ENCODE data around the gene DPAGT1. TPM values are rescaled to one million over a fixed set of nuclear protein-coding genes. Genes with fewer than 3 reads are reported as not detected.
"Not testable (repeated sequence)": the region's sequence is repeated elsewhere in the genome, so short reads cannot be mapped to it uniquely, and the experiment has no call there.

Gene DPAGT1
- total RNA-seq, 1 donor from 2014 or later = 48.8 TPM

DNA sequence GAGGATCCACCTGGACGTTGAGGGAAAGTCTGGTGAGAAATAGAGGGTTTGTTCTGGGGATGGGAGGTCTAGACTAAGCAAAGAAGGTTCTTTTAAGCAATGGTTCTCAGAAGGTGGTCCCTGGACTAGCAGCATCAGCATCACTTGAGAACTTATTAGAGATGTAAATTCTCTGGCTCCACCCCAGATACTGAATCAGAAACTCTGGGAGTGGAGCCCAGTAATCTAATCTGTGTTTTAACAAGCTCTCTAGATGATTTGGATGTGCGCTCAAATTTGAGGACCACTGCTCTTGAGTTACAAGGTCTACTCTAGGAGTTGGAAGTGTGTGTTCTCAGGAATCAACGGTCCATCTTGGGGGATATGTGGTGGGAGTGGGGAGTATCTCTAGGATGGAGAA, 43.9 kb upstream of the DPAGT1 start:
- Mint-ChIP-seq H3K27me3 (ENCODE audit: low read depth) (peaks cover 59% of the 10 kb centered on the region), H3K9me3 (no peaks in the 10 kb centered on the region), H3K27ac (ENCODE audit: unreplicated experiment) (no peak overlapping the region), H3K4me1 (peaks cover 12% of the 10 kb centered on the region), H3K36me3 (ENCODE audit: low read depth) (no peaks in the 10 kb centered on the region), H3K4me3 (no peak overlapping the region)
- no peak for DNase-seq (ENCODE audit: low read depth, low spot score)
- TF ChIP-seq, protein P1, sequence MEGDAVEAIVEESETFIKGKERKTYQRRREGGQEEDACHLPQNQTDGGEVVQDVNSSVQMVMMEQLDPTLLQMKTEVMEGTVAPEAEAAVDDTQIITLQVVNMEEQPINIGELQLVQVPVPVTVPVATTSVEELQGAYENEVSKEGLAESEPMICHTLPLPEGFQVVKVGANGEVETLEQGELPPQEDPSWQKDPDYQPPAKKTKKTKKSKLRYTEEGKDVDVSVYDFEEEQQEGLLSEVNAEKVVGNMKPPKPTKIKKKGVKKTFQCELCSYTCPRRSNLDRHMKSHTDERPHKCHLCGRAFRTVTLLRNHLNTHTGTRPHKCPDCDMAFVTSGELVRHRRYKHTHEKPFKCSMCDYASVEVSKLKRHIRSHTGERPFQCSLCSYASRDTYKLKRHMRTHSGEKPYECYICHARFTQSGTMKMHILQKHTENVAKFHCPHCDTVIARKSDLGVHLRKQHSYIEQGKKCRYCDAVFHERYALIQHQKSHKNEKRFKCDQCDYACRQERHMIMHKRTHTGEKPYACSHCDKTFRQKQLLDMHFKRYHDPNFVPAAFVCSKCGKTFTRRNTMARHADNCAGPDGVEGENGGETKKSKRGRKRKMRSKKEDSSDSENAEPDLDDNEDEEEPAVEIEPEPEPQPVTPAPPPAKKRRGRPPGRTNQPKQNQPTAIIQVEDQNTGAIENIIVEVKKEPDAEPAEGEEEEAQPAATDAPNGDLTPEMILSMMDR (conservative IDR thresholded peaks at IDR 0.05) = no peak

DNA sequence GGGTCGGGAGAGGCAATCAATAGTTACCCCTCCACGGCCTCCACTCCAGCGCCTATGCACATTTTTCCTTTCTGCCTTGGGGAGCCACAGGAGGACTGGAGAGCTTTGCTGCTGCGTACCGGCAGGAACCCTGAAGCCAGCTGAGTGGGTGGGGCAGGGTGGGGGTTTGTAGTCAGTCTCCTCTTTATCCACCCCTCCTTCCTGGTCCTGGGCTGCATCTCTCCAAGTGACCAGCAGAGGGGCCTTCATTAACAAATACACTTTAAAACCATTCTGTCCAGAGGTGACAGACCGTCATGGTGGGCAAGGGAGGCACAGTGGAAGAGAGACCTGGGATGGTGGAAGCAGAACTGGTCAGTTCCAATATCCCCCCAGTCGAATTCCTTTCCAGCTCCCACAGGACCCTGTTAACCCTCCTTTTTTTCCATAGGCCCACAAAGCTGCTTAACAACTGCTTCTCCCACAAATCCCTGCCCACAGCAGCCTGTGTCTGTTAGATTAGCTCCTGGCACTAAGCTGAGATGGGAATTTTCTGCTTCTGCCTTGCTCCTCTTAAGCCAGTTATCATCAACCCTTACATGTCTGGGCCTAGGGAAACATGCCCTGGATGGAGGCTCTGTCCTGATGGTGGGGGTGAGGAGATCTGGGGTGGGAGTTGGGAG, 43.3 kb upstream of the DPAGT1 start:
- TF ChIP-seq, protein P1 (conservative IDR thresholded peaks at IDR 0.05) = peak; percentile 73
- peak; percentile 62 for DNase-seq (ENCODE audit: low read depth, low spot score)
- Mint-ChIP-seq H3K9me3 (no peaks in the 10 kb centered on the region), H3K27ac (ENCODE audit: unreplicated experiment) (no peak overlapping the region), H3K36me3 (ENCODE audit: low read depth) (no peaks in the 10 kb centered on the region), H3K4me1 (peaks cover 12% of the 10 kb centered on the region), H3K27me3 (ENCODE audit: low read depth) (peaks cover 53% of the 10 kb centered on the region), H3K4me3 (peak overlapping the region; percentile 66)

DNA sequence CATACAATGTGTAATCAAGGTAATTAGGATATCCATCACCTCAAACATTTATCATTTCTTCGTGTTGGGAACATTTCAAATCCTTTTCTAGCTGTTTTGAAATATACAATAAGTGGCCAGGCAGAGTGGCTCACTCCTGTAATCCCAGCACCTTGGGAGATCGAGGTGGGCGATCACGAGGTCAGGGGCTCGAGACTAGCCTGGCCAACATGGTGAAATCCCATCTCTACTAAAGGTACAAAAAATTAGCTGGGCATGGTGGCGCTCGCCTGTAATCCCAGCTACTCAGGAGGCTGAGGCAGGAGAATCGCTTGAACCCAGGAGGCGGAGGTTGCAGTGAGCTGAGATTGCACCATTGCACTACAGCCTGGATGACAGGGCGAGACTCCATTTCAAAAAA, 37.6 kb upstream of the DPAGT1 start:
- H3K36me3 Mint-ChIP-seq (ENCODE audit: low read depth); H3K27ac Mint-ChIP-seq (ENCODE audit: unreplicated experiment); H3K4me3 Mint-ChIP-seq; H3K9me3 Mint-ChIP-seq; DNase-seq (ENCODE audit: low read depth, low spot score); H3K4me1 Mint-ChIP-seq: not testable (repeated sequence)
- peaks cover 16% of the 10 kb centered on the region for H3K27me3 Mint-ChIP-seq (ENCODE audit: low read depth)

DNA sequence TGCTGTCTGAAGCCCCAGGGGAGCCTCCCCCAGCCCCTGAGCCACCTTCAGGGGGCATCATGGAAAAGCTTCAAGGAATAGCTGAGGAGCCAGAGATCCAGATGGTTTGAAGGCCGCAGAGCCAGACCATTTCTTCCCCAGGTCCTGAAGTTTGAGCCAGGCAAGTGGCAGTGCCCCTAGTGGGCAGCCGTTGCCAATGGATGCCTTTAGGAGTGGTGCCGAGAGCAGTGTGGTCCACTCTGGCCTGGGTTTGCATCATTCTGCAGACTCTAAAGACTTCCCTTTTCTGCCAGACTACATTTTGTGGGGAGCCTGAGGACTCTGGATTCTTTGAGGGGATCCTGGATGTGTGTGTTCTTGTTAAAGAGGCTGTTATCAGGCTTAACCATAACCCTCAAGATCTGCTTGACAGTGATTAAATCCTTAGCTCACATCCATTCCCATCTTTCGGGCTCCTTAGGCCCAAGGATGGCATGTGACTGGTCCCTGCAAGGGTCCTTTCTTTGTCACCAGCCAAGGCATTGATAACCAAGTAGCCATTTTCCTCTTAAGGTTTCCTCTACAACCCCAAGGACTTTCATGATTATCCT, 32.8 kb upstream of the DPAGT1 start:
- H3K27me3 Mint-ChIP-seq (ENCODE audit: low read depth) = peaks cover 3% of the 10 kb centered on the region
- H3K36me3 Mint-ChIP-seq (ENCODE audit: low read depth) = peaks cover 9% of the 10 kb centered on the region
- H3K4me3 Mint-ChIP-seq = no peak overlapping the region
- TF ChIP-seq, protein P1 (conservative IDR thresholded peaks at IDR 0.05) = peak; percentile 55
- no peaks in the 10 kb centered on the region for H3K9me3 Mint-ChIP-seq
- DNase-seq (ENCODE audit: low read depth, low spot score) = no peak
- no peaks in the 10 kb centered on the region for H3K4me1 Mint-ChIP-seq
- no peak overlapping the region for H3K27ac Mint-ChIP-seq (ENCODE audit: unreplicated experiment)

DNA sequence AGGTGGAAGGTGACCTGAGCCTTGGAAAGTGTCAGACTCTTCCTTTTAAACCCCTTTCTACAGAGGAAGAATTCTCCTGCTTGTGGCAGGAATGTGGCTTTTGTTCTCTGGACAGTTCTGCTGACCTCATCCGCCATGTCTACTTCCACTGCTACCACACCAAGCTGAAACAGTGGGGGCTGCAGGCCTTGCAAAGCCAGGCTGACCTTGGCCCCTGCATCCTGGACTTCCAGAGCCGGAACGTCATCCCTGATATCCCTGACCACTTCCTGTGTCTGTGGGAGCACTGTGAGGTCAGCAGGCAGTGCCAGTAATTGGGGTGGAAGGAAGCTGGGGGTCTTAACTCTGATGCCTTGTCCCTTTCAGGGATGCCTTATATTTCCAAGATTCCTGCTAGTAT, 29.0 kb upstream of the DPAGT1 start:
- TF ChIP-seq, protein P1 (conservative IDR thresholded peaks at IDR 0.05) = no peak
- H3K27me3 Mint-ChIP-seq (ENCODE audit: low read depth) = no peaks in the 10 kb centered on the region
- no peak overlapping the region for H3K4me3 Mint-ChIP-seq
- H3K4me1 Mint-ChIP-seq = no peaks in the 10 kb centered on the region
- no peak for DNase-seq (ENCODE audit: low read depth, low spot score)
- no peaks in the 10 kb centered on the region for H3K9me3 Mint-ChIP-seq
- H3K36me3 Mint-ChIP-seq (ENCODE audit: low read depth) = peaks cover 9% of the 10 kb centered on the region
- no peak overlapping the region for H3K27ac Mint-ChIP-seq (ENCODE audit: unreplicated experiment)

DNA sequence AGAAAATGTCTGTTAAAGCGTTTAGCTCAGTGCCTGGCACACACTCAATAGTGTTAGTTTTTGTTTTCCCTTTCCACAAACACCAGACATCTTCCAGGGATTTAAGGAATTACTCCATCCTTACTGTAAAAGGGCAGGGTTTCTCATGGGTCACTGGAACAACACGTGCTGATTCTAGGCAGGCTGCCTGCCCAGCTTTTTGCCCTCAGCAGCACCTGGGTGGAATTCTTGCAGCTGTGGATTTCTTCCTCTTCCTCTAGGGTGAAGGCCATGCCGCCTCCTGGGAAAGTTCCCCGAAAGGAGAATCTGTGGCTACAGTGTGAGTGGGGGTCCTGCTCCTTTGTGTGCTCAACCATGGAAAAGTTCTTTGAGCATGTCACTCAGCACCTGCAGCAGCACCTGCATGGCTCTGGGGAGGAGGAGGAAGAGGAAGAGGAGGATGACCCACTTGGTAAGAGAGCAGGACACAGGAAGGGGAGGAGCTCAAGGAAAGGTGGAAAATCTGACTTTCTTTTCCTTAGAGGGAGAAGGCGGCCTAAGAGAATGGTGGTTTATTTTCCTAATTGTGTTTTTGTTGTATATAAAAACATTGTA, 25.1 kb upstream of the DPAGT1 start:
- TF ChIP-seq, protein P1 (conservative IDR thresholded peaks at IDR 0.05) = no peak
- H3K36me3 Mint-ChIP-seq (ENCODE audit: low read depth) = no peaks in the 10 kb centered on the region
- H3K4me3 Mint-ChIP-seq = no peak overlapping the region
- H3K4me1 Mint-ChIP-seq = peaks cover 10% of the 10 kb centered on the region
- peak overlapping the region; percentile 5 for H3K27ac Mint-ChIP-seq (ENCODE audit: unreplicated experiment)
- no peaks in the 10 kb centered on the region for H3K27me3 Mint-ChIP-seq (ENCODE audit: low read depth)
- no peak for DNase-seq (ENCODE audit: low read depth, low spot score)
- H3K9me3 Mint-ChIP-seq = no peaks in the 10 kb centered on the region

Data from neural crest cell (in vitro differentiated cells).